ENCODE data around the gene ETV6. TPM values are rescaled to one million over a fixed set of nuclear protein-coding genes. Genes with fewer than 3 reads are reported as not detected.

ETV6 gene
- total and polyA plus RNA-seq, 2 of the 8 experiments (the other 6 are each of a cell fraction or from before 2014, with no cell fraction given), result 5.5 to 23.9 TPM

DNA sequence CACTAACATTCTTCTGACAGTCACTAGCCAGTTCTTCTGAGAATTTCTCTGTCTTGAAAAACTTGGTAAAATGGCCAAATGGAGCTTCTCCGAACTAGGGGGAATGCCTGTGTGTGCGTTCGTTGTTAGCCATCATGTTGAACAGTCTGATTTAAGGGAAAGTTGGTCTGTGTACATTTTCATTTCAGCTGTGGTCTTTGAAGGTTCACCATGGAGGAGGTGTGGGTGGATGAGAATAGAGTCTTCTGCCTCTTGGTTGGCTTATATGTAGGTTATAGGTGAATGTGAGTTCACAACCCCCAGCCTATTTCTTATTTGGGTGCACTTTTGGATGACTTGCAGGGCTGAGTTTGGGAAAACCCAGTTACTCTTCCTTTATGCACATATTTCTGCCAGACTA is 12.9 kb downstream of the ETV6 start (continued):
- TF ChIP-seq CBX5 (IDR thresholded peaks at IDR 0.05; ENCODE audit: low read depth, low read length), result no peak

All from H1 (cell line).